HCT116 (cell line): ENCODE results near the gene HOXD8. TPM values are rescaled to one million over a fixed set of nuclear protein-coding genes. Genes with fewer than 3 reads are reported as not detected.

Source experiments
- ATAC-seq: fragments of 200-7000 bp; cut with Tn5 transposase; 2 replicates; pipeline ENCODE4 v1.9.1; 2020; ENCODE audit warnings: mild to moderate bottlenecking, moderate library complexity
- BruUV-seq: library from RNA; stranded (reverse); fragments of 400-500 nt; replicated peaks from 2 replicates; lab custom pipeline; 2021; lab: Mats Ljungman, UMichigan
- CTCF ChIA-PET: fragments of 300-600 bp; sonication (Branson Sonifier 250); formaldehyde crosslinking; loops from one replicate; lab custom pipeline; 2021; ENCODE audit warnings: antibody characterized with exemption; lab: Charles Lee
- POLR2A ChIA-PET: fragments of 300-600, 350-600 bp; sonication (Branson Sonifier 250); formaldehyde crosslinking; loops from one replicate; lab custom pipeline; 2021; ENCODE audit warnings: antibody characterized with exemption; lab: Charles Lee
- RAD21 ChIA-PET, 2 experiments: fragments of 300-600 bp; sonication (Branson Sonifier 250); formaldehyde crosslinking; loops; one replicate each; lab custom pipeline; 2023; ENCODE audit warnings: low total read pairs in 2 of 2; ENCODE audit not compliant: uncharacterized antibody in 2 of 2, unreplicated experiment in 2 of 2, low non-redundant PET in 1 of 2; lab: Charles Lee
- DNase-seq: peaks from one replicate; pipeline ENCODE4 v3.0.0-alpha.2; 2010; ENCODE audit warnings: low read depth, low spot score
- H2AFZ ChIP-seq: fragments of 200-600 bp; shearing (Covaris generic), sonication (generic); 2 replicates; pipeline ENCODE4 v1.6.1; 2017; ENCODE audit warnings: low read depth, mixed run types, mixed read lengths, antibody characterized with exemption, low read length; ENCODE audit not compliant: poor library complexity, severe bottlenecking
- H3K27ac ChIP-seq: 2 replicates; pipeline ENCODE4 v1.5.1; 2012; ENCODE audit warnings: low read depth, low read length
- H3K27me3 ChIP-seq: fragments of 200-600 bp; sonication (generic); 2 replicates; pipeline ENCODE4 v1.6.1; 2016; ENCODE audit warnings: mixed run types, low read length, mixed read lengths; ENCODE audit not compliant: insufficient read depth
- H3K36me3 ChIP-seq, 2 experiments: fragments of 200-500 bp in 1 of 2; fragments of 200-600 bp in 1 of 2; sonication (Bioruptor generic) in 1 of 2; sonication (generic) in 1 of 2; 2 replicates each; pipeline versions ENCODE4 v1.5.1 to v1.6.1; 2014 to 2016; ENCODE audit warnings: low read length in 2 of 2, inconsistent platforms in 1 of 2, mixed read lengths in 1 of 2, mixed run types in 1 of 2; ENCODE audit not compliant: insufficient read depth in 2 of 2, control insufficient read depth in 1 of 2
- H3K4me1 ChIP-seq, 2 experiments: fragments of 200-600 bp in 1 of 2; sonication (generic) in 1 of 2; 2 replicates each; pipeline versions ENCODE4 v1.5.1 to v1.6.1; 2012 to 2017; ENCODE audit warnings: low read length in 2 of 2, inconsistent platforms in 1 of 2, mild to moderate bottlenecking in 1 of 2, mixed read lengths in 1 of 2, mixed run types in 1 of 2, moderate library complexity in 1 of 2; ENCODE audit not compliant: insufficient read depth in 2 of 2, control insufficient read depth in 1 of 2
- H3K4me2 ChIP-seq: fragments of 200-600 bp; sonication (generic); 2 replicates; pipeline ENCODE4 v1.6.1; 2017; ENCODE audit warnings: mixed run types, low read length, mixed read lengths
- H3K4me3 ChIP-seq, 2 experiments: fragments of 200-600 bp in 1 of 2; sonication (generic) in 1 of 2; replicated peaks in 1 of 2; 2 replicates each; pipeline ENCODE4 v1.5.1; 2011 to 2016; ENCODE audit warnings: low read length in 2 of 2, control low read depth in 1 of 2, low read depth in 1 of 2, mild to moderate bottlenecking in 1 of 2, mixed read lengths in 1 of 2, mixed run types in 1 of 2
- H3K79me2 ChIP-seq: fragments of 200-600 bp; sonication (generic); 2 replicates; pipeline ENCODE4 v1.6.1; 2017; ENCODE audit warnings: mild to moderate bottlenecking, mixed run types, low read length, moderate library complexity, mixed read lengths; ENCODE audit not compliant: insufficient read depth
- H3K9ac ChIP-seq: fragments of 200-600 bp; sonication (generic); 2 replicates; pipeline ENCODE4 v1.6.1; 2016; ENCODE audit warnings: low read length, mixed read lengths
- H3K9me2 ChIP-seq: fragments of 200-600 bp; sonication (generic), shearing (Covaris generic); 2 replicates; pipeline ENCODE4 v1.6.1; 2017; ENCODE audit warnings: mixed run types, mild to moderate bottlenecking, moderate library complexity; ENCODE audit not compliant: insufficient read depth
- H3K9me3 ChIP-seq, 2 experiments: fragments of 200-500 bp in 1 of 2; fragments of 200-600 bp in 1 of 2; sonication (Bioruptor generic) in 1 of 2; sonication (generic) in 1 of 2; 2 replicates each; pipeline ENCODE4 v1.6.1; 2014 to 2017; ENCODE audit warnings: low read length in 2 of 2, mixed read lengths in 2 of 2, inconsistent platforms in 1 of 2, low read depth in 1 of 2, mild to moderate bottlenecking in 1 of 2, mixed run types in 1 of 2, moderate library complexity in 1 of 2; ENCODE audit not compliant: control insufficient read depth in 1 of 2, insufficient read depth in 1 of 2
- H4K20me1 ChIP-seq: fragments of 200-600 bp; sonication (generic), shearing (Covaris generic); 2 replicates; pipeline ENCODE4 v1.6.1; 2017; ENCODE audit warnings: mixed run types, mild to moderate bottlenecking, moderate library complexity; ENCODE audit not compliant: insufficient read depth
- CBX3 ChIP-seq: IDR thresholded peaks from 2 replicates; pipeline ENCODE4 v1.6.1; 2012; ENCODE audit warnings: low read depth
- CEBPB ChIP-seq: IDR thresholded peaks from 2 replicates; pipeline ENCODE4 v1.6.1; 2012; ENCODE audit warnings: low read depth
- EGR1 ChIP-seq: IDR thresholded peaks from 2 replicates; pipeline ENCODE4 v1.6.1; 2012; ENCODE audit warnings: low read depth
- ELF1 ChIP-seq: IDR thresholded peaks from 2 replicates; pipeline ENCODE4 v1.6.1; 2012; ENCODE audit warnings: low read depth, borderline replicate concordance
- EZH2 ChIP-seq: fragments of 200-600 bp; sonication (generic); IDR thresholded peaks from 2 replicates; pipeline ENCODE4 v1.6.1; 2017; ENCODE audit warnings: antibody characterized with exemption, mixed run types
- EZH2phosphoT487 ChIP-seq: fragments of 200-600 bp; IDR thresholded peaks from 2 replicates; pipeline ENCODE4 v1.6.1; 2018; ENCODE audit warnings: antibody characterized with exemption, borderline replicate concordance
- FOSL1 ChIP-seq: IDR thresholded peaks from 2 replicates; pipeline ENCODE4 v1.6.1; 2012; ENCODE audit warnings: low read depth
- POLR2A ChIP-seq: IDR thresholded peaks from 2 replicates; pipeline ENCODE4 v1.7.0; 2011; ENCODE audit warnings: borderline replicate concordance; ENCODE audit not compliant: insufficient read depth, insufficient read length; ENCODE audit errors: extremely low read depth
- POLR2AphosphoS5 ChIP-seq: IDR thresholded peaks from 2 replicates; pipeline ENCODE4 v1.6.1; 2011; ENCODE audit warnings: mild to moderate bottlenecking, low read depth, low read length, moderate library complexity
- RAD21 ChIP-seq: IDR thresholded peaks from 2 replicates; pipeline ENCODE4 v1.6.1; 2012; ENCODE audit warnings: low read depth, mild to moderate bottlenecking
- SIN3A ChIP-seq: IDR thresholded peaks from 2 replicates; pipeline ENCODE4 v1.6.1; 2012; ENCODE audit warnings: low read depth
- SP1 ChIP-seq: IDR thresholded peaks from 2 replicates; pipeline ENCODE4 v1.6.1; 2012; ENCODE audit warnings: low read depth
- SRF ChIP-seq: IDR thresholded peaks from 2 replicates; pipeline ENCODE4 v1.6.1; 2012; ENCODE audit warnings: low read depth
- TCF7L2 ChIP-seq: IDR thresholded peaks from 2 replicates; pipeline ENCODE4 v1.7.0; 2011; ENCODE audit warnings: borderline replicate concordance, inconsistent platforms; ENCODE audit not compliant: insufficient read depth, insufficient read length; ENCODE audit errors: extremely low read depth
- YY1 ChIP-seq: IDR thresholded peaks from 2 replicates; pipeline ENCODE4 v1.6.1; 2011; ENCODE audit warnings: low read length, low read depth, moderate library complexity, mild to moderate bottlenecking; ENCODE audit not compliant: insufficient replicate concordance; ENCODE audit errors: extremely low read depth
- ZFX ChIP-seq: fragments of 450-650 bp; IDR thresholded peaks from 2 replicates; pipeline ENCODE4 v1.6.1; 2017
- ZNF274 ChIP-seq: fragments of 200-500 bp; sonication (Bioruptor generic); IDR thresholded peaks from 2 replicates; pipeline ENCODE4 v1.6.1; 2014; ENCODE audit warnings: mild to moderate bottlenecking, low read depth, low read length, inconsistent platforms
- intact Hi-C: fragments of 100-400 bp; cut with micrococcal nuclease; formaldehyde crosslinking; loops from 2 replicates; pipeline ENCODE4 v1.10.0; 2022
- total RNA-seq: library from RNA; stranded (reverse); gene quantifications from one replicate; pipeline ENCODE4 v1.2.1, GENCODE V29; 2021; ENCODE audit not compliant: unreplicated experiment
- TF ChIP-seq, protein P1 (sequence below): IDR thresholded peaks from 2 replicates; pipeline ENCODE4 v1.6.1; 2011; ENCODE audit warnings: mild to moderate bottlenecking, low read length, moderate library complexity; ENCODE audit not compliant: insufficient replicate concordance; ENCODE audit errors: extremely low read depth
- TF ChIP-seq, protein P2 (sequence below), 3 experiments: fragments of 200-600 bp in 1 of 3; sonication (generic) in 1 of 3; IDR thresholded peaks in 2 of 3; conservative IDR thresholded peaks in 1 of 3; 2 replicates each; pipeline ENCODE4 v1.5.1; 2012 to 2017; ENCODE audit warnings: low read depth in 2 of 3, low read length in 2 of 3, antibody characterized with exemption in 1 of 3, borderline replicate concordance in 1 of 3, control low read depth in 1 of 3, mild to moderate bottlenecking in 1 of 3, mixed read lengths in 1 of 3, mixed run types in 1 of 3, moderate library complexity in 1 of 3; ENCODE audit not compliant: insufficient read depth in 1 of 3
- TF ChIP-seq, protein P3 (sequence below): IDR thresholded peaks from 2 replicates; pipeline ENCODE4 v1.6.1; 2012
- TF ChIP-seq, protein P4 (sequence below): IDR thresholded peaks from 2 replicates; pipeline ENCODE4 v1.6.1; 2012; ENCODE audit warnings: low read depth
- TF ChIP-seq, protein P5 (sequence below): IDR thresholded peaks from 2 replicates; pipeline ENCODE4 v1.6.1; 2012

The HOXD8 gene
- total RNA-seq, 1 experiment from 2014 or later = 6.0 TPM

DNA sequence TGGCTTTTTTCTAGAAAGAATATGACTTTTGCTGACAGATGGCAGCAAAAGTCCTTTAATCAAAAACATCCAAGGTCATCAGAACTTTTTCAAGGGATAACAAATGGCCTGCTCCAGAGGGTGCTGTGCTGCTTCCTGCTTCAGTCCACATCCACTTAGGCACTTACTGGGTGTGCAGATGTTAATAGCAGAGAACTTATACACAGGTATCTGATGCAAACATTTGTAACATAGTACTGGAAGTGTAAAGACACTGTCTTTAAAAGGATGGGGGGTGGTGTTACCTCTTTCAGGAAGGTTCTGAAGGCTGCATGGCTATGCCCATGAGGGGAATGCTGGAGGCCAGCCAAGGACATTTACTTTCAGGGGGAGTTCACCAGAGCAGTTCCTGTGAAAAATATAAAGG, 5.5 kb downstream of the HOXD8 start:
- Histone ChIP-seq H3K9me3 (no peaks in the 10 kb centered on the region), H3K9ac (no peak overlapping the region), H3K27me3 (no peaks in the 10 kb centered on the region), H3K36me3 (no peaks in the 10 kb centered on the region), H3K79me2 (no peaks in the 10 kb centered on the region), H3K27ac (no peak overlapping the region), H4K20me1 (no peaks in the 10 kb centered on the region), H3K4me3 (no peak overlapping the region), H2AFZ (no peak overlapping the region), H3K9me2 (no peaks in the 10 kb centered on the region), H3K4me1 (peaks cover 9 to 22% of the 10 kb centered on the region in 2 experiments; a peak in 3 of 4 replicates), H3K4me2 (no peak overlapping the region)
- ChIA-PET RAD21 (no interaction called here), POLR2A (no interaction called here), CTCF (no interaction called here)
- no TSS peak for BruUV-seq
- no peak for DNase-seq
- ATAC-seq = no peak
- intact Hi-C loops = no loop called here
- TF ChIP-seq SRF (no peak), EGR1 (no peak), POLR2AphosphoS5 (no peak), ZNF274 (no peak), FOSL1 (no peak), SP1 (0 out of 2 replicates have a peak, but pooled peaks have one; percentile 2), CBX3 (no peak), ZFX (no peak), EZH2phosphoT487 (no peak), EZH2 (no peak), POLR2A (no peak), ELF1 (no peak), SIN3A (no peak), CEBPB (peak; percentile 73), YY1 (no peak), RAD21 (peak; percentile 55), TCF7L2 (no peak)
- TF ChIP-seq, protein P1, sequence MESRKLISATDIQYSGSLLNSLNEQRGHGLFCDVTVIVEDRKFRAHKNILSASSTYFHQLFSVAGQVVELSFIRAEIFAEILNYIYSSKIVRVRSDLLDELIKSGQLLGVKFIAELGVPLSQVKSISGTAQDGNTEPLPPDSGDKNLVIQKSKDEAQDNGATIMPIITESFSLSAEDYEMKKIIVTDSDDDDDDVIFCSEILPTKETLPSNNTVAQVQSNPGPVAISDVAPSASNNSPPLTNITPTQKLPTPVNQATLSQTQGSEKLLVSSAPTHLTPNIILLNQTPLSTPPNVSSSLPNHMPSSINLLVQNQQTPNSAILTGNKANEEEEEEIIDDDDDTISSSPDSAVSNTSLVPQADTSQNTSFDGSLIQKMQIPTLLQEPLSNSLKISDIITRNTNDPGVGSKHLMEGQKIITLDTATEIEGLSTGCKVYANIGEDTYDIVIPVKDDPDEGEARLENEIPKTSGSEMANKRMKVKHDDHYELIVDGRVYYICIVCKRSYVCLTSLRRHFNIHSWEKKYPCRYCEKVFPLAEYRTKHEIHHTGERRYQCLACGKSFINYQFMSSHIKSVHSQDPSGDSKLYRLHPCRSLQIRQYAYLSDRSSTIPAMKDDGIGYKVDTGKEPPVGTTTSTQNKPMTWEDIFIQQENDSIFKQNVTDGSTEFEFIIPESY = no peak
- TF ChIP-seq, protein P2, sequence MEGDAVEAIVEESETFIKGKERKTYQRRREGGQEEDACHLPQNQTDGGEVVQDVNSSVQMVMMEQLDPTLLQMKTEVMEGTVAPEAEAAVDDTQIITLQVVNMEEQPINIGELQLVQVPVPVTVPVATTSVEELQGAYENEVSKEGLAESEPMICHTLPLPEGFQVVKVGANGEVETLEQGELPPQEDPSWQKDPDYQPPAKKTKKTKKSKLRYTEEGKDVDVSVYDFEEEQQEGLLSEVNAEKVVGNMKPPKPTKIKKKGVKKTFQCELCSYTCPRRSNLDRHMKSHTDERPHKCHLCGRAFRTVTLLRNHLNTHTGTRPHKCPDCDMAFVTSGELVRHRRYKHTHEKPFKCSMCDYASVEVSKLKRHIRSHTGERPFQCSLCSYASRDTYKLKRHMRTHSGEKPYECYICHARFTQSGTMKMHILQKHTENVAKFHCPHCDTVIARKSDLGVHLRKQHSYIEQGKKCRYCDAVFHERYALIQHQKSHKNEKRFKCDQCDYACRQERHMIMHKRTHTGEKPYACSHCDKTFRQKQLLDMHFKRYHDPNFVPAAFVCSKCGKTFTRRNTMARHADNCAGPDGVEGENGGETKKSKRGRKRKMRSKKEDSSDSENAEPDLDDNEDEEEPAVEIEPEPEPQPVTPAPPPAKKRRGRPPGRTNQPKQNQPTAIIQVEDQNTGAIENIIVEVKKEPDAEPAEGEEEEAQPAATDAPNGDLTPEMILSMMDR (IDR thresholded peaks at IDR 0.05 in 2 of 3, conservative IDR thresholded peaks at IDR 0.05 in 1 of 3; ENCODE audit: borderline replicate concordance in 1 of 3, insufficient read depth in 1 of 3, low read depth in 2 of 3, low read length in 2 of 3) = peak in 1 of 3 experiments; percentile 44; a peak in 1 of 6 replicates
- TF ChIP-seq, protein P3, sequence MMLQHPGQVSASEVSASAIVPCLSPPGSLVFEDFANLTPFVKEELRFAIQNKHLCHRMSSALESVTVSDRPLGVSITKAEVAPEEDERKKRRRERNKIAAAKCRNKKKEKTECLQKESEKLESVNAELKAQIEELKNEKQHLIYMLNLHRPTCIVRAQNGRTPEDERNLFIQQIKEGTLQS = no peak
- TF ChIP-seq, protein P4, sequence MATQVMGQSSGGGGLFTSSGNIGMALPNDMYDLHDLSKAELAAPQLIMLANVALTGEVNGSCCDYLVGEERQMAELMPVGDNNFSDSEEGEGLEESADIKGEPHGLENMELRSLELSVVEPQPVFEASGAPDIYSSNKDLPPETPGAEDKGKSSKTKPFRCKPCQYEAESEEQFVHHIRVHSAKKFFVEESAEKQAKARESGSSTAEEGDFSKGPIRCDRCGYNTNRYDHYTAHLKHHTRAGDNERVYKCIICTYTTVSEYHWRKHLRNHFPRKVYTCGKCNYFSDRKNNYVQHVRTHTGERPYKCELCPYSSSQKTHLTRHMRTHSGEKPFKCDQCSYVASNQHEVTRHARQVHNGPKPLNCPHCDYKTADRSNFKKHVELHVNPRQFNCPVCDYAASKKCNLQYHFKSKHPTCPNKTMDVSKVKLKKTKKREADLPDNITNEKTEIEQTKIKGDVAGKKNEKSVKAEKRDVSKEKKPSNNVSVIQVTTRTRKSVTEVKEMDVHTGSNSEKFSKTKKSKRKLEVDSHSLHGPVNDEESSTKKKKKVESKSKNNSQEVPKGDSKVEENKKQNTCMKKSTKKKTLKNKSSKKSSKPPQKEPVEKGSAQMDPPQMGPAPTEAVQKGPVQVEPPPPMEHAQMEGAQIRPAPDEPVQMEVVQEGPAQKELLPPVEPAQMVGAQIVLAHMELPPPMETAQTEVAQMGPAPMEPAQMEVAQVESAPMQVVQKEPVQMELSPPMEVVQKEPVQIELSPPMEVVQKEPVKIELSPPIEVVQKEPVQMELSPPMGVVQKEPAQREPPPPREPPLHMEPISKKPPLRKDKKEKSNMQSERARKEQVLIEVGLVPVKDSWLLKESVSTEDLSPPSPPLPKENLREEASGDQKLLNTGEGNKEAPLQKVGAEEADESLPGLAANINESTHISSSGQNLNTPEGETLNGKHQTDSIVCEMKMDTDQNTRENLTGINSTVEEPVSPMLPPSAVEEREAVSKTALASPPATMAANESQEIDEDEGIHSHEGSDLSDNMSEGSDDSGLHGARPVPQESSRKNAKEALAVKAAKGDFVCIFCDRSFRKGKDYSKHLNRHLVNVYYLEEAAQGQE = no peak
- TF ChIP-seq, protein P5, sequence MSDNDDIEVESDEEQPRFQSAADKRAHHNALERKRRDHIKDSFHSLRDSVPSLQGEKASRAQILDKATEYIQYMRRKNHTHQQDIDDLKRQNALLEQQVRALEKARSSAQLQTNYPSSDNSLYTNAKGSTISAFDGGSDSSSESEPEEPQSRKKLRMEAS = peak; percentile 6; the same call in 1 of the 2 replicates
